GM23338 (cell line): ENCODE measurements around the gene IDUA. TPM values are rescaled to one million over a fixed set of nuclear protein-coding genes. Genes with fewer than 3 reads are reported as not detected.

Source experiments
- CTCF ChIP-seq, 2 experiments: fragments of 200-600 bp in 1 of 2; sonication (generic) in 1 of 2; conservative IDR thresholded peaks; 2 replicates each; pipeline versions ENCODE4 v1.5.1 to v1.6.1; 2016 to 2017; ENCODE audit warnings: antibody characterized with exemption in 2 of 2, low read depth in 2 of 2, mild to moderate bottlenecking in 2 of 2, moderate library complexity in 1 of 2
- EZH2phosphoT487 ChIP-seq: fragments of 200-600 bp; sonication (generic); IDR thresholded peaks from one replicate; pipeline ENCODE4 v1.8.1; 2018; ENCODE audit warnings: antibody characterized with exemption; ENCODE audit not compliant: unreplicated experiment
- NANOG ChIP-seq: IDR thresholded peaks from 2 replicates; pipeline ENCODE4 v1.6.1; 2016; ENCODE audit warnings: antibody characterized with exemption, borderline replicate concordance
- POLR2AphosphoS5 ChIP-seq: IDR thresholded peaks from 2 replicates; pipeline ENCODE4 v1.6.1; 2016; ENCODE audit warnings: antibody characterized with exemption, low read depth
- STAT1 ChIP-seq: IDR thresholded peaks from one replicate; pipeline ENCODE4 v1.6.1; 2016; ENCODE audit warnings: antibody characterized with exemption; ENCODE audit not compliant: unreplicated experiment
- ZNF114 ChIP-seq: fragments of 250-450 bp; sonication (Bioruptor Pico); IDR thresholded peaks from 2 replicates; pipeline ENCODE4 v1.5.0; 2020; ENCODE audit warnings: mild to moderate bottlenecking, moderate library complexity
- polyA plus RNA-seq: library from polyadenylated mRNA; unstranded; fragments of >200 nt; fragmentation: Nextera tagmentation; extraction: Ambion mirVana; gene quantifications from 2 replicates; pipeline ENCODE4 v1.2.1, GENCODE V29; 2016
- total RNA-seq: library from RNA; depleted of rRNA; stranded (reverse); fragments of >200 nt; shearing (Covaris generic); gene quantifications from 2 replicates; pipeline ENCODE4 v1.2.3, GENCODE V29; 2014
- TF ChIP-seq, protein P1 (sequence below): fragments of 250-450 bp; sonication (Bioruptor Pico); IDR thresholded peaks from 2 replicates; pipeline ENCODE4 v1.5.0; 2020; ENCODE audit warnings: mild to moderate bottlenecking, moderate library complexity

The IDUA gene
- total and polyA plus RNA-seq, 2 experiments from 2014 or later: 1.3 to 6.1 TPM

DNA sequence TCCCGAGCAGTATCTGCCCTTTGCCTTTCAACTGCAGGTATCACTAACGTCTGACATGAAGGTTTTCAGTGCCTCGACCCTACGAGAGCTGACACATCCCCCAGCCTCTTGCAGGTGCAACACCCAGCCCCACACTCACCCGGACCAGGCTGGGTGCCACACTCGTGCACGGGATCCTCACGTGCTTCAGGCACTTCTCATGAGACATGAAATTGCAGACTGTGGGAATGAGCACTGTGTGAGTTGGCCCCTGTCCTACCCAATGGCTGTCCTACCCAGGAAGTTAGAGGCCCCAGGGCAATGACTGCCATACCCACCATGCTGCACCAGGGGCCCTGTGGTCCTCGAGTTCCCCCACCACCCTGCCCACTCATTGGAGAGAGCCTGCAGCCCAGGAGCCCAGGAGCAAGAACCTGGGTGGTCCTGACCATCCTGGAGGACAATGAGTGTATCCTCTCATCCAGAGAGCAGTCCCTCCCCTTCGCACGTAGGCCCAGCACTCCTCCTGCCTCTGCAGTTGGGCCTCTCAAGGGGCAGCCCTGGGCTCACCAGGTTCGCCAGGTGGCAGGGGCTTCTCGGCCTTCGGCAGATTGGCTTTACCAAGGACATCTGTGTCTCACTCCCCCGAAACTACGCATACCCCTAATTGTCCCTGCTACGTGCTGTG, 15.9 kb upstream of the IDUA start (continued):
- TF ChIP-seq, protein P1, sequence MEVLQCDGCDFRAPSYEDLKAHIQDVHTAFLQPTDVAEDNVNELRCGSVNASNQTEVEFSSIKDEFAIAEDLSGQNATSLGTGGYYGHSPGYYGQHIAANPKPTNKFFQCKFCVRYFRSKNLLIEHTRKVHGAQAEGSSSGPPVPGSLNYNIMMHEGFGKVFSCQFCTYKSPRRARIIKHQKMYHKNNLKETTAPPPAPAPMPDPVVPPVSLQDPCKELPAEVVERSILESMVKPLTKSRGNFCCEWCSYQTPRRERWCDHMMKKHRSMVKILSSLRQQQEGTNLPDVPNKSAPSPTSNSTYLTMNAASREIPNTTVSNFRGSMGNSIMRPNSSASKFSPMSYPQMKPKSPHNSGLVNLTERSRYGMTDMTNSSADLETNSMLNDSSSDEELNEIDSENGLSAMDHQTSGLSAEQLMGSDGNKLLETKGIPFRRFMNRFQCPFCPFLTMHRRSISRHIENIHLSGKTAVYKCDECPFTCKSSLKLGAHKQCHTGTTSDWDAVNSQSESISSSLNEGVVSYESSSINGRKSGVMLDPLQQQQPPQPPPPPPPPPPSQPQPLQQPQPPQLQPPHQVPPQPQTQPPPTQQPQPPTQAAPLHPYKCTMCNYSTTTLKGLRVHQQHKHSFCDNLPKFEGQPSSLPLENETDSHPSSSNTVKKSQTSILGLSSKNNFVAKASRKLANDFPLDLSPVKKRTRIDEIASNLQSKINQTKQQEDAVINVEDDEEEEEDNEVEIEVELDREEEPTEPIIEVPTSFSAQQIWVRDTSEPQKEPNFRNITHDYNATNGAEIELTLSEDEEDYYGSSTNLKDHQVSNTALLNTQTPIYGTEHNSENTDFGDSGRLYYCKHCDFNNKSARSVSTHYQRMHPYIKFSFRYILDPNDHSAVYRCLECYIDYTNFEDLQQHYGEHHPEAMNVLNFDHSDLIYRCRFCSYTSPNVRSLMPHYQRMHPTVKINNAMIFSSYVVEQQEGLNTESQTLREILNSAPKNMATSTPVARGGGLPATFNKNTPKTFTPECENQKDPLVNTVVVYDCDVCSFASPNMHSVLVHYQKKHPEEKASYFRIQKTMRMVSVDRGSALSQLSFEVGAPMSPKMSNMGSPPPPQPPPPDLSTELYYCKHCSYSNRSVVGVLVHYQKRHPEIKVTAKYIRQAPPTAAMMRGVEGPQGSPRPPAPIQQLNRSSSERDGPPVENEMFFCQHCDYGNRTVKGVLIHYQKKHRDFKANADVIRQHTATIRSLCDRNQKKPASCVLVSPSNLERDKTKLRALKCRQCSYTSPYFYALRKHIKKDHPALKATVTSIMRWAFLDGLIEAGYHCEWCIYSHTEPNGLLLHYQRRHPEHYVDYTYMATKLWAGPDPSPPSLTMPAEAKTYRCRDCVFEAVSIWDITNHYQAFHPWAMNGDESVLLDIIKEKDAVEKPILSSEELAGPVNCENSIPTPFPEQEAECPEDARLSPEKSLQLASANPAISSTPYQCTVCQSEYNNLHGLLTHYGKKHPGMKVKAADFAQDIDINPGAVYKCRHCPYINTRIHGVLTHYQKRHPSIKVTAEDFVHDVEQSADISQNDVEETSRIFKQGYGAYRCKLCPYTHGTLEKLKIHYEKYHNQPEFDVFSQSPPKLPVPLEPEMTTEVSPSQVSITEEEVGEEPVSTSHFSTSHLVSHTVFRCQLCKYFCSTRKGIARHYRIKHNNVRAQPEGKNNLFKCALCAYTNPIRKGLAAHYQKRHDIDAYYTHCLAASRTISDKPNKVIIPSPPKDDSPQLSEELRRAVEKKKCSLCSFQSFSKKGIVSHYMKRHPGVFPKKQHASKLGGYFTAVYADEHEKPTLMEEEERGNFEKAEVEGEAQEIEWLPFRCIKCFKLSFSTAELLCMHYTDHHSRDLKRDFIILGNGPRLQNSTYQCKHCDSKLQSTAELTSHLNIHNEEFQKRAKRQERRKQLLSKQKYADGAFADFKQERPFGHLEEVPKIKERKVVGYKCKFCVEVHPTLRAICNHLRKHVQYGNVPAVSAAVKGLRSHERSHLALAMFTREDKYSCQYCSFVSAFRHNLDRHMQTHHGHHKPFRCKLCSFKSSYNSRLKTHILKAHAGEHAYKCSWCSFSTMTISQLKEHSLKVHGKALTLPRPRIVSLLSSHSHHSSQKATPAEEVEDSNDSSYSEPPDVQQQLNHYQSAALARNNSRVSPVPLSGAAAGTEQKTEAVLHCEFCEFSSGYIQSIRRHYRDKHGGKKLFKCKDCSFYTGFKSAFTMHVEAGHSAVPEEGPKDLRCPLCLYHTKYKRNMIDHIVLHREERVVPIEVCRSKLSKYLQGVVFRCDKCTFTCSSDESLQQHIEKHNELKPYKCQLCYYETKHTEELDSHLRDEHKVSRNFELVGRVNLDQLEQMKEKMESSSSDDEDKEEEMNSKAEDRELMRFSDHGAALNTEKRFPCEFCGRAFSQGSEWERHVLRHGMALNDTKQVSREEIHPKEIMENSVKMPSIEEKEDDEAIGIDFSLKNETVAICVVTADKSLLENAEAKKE: no peak
- TF ChIP-seq NANOG: no peak
- no peak for TF ChIP-seq STAT1
- TF ChIP-seq EZH2phosphoT487: no peak
- TF ChIP-seq ZNF114: no peak
- TF ChIP-seq CTCF (conservative IDR thresholded peaks at IDR 0.05; ENCODE audit: low read depth in 2 of 2): no peak
- no peak for TF ChIP-seq POLR2AphosphoS5
